HG03039 (cell line): ENCODE results near the gene BZW1.
A peak's percentile ranks its signal among the peaks of the same experiment; 100 is the strongest.

Experiments used
- ATAC-seq: cut with Tn5 transposase; IDR thresholded peaks from one replicate; pipeline ENCODE4 v1.9.1; 2021; ENCODE audit warnings: mild to moderate bottlenecking, moderate library complexity; ENCODE audit not compliant: unreplicated experiment

BZW1 gene

DNA sequence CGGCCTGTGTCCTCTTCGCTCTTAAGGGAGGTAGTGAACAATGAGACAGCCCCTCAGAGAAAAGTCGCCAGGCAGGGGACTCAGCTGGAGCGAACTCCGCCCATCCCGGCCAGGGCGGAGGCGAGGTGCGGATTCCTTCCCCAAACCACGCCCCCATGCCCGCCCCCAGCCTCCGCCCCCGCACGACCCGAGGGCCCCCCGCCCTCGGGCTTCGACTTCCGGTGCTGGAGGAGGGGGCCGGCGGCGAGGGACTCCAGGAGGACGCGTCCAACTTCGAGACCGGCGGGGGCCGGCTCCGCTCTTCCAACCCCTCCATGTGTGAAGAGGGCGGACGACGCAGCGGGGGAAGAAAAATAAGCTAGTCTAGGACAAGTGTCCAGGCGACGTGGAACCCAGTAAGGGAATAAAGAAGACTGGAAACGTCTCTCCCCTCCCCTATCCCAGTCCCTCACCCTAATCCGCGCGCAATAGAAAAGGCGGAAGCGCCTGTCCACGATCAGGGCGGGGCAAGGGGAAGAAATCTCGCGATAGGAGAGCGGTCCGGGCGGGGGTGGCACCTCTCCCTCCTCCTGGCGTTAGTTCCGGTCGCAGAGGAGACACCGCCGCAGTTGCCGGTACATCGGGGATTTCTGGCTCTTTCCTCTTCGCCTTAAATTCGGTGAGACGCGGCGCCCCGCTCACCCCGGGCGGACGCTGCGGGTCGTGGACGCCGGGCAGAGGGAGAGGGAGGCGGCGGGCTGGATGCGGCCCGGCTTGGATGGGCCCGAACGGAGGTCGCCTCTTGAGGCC, at the start of gene BZW1:
Gene BZW1, plus strand, starts transcription at position 578 of the 789 bp plus-strand sequence. CDS start 1,308 bp downstream, outside the sequence.
- ATAC-seq, result peak; percentile 69

DNA sequence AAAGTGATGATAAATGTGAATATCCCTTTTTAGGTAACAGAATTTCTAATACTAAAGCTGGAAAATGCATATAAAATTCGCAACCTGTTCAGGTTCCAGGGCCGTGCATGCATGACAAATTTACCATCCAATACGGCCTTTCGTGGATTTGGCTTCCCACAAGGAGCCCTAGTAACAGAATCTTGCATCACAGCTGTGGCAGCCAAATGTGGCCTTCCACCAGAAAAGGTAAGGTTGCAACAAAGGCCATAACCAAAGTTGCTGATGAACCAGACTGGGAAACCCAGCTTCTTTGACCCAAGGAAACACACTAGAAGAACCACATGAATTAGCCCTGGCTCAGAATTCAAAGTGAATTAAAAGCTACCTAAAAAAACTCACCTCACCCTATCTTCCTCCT, 49.6 kb upstream of the BZW1 start:
- ATAC-seq, result no peak

DNA sequence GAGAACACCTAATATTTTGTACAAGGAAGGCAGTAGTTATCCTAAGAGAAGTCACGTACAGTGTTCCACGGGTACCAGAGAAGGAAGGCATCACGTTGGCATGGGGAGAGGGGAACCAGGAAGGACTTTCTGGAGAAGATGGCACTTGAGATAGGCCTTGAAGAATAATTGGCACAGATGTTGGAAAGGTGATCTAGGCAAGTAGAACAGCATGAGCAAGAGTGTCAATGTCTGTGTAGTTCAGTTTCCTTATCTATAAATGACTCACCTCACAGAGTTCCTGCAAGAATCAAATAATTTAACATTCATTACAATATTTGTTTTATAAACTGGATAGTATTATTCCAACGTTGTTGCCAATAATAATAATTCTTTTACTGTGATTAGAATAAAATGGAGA, 48.3 kb upstream of the BZW1 start:
- ATAC-seq, result no peak

DNA sequence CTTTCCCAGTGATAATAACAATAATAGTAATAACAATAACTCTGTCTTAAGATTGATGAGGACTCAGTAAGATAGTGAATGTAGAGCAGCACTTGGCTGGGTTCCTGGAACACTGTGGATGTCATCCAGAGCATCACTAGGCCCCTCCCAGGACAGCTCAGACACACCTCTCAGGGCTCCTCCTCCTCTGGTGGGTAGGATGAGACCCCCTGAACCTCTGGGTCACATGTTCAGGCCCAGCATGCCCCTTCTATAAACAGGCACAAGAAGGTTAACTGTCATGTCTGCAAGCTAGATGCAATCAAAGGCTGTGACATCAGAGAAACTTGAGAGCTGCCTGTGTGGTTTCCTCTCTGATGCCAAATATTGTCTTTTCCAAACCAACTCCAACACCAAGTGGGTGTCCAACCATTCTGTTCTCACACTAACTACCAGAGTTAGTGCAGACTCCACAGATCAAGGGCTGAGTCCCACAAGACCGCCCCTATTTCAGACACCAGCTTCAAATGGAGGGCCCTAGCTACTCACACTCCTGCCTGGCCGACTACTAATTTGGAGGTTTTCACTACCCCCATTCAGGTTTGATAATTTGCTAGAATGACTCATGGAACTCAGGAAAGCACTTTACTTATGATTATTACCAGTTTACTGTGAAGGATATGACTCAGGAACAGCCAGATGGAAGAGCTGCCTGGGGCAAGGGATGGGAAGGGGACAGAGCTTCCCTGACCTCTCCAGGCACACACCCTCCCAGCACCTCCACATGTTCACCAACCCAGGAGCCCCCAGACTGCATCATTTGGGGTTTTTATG, 46.4 kb upstream of the BZW1 start:
- ATAC-seq, result no peak

DNA sequence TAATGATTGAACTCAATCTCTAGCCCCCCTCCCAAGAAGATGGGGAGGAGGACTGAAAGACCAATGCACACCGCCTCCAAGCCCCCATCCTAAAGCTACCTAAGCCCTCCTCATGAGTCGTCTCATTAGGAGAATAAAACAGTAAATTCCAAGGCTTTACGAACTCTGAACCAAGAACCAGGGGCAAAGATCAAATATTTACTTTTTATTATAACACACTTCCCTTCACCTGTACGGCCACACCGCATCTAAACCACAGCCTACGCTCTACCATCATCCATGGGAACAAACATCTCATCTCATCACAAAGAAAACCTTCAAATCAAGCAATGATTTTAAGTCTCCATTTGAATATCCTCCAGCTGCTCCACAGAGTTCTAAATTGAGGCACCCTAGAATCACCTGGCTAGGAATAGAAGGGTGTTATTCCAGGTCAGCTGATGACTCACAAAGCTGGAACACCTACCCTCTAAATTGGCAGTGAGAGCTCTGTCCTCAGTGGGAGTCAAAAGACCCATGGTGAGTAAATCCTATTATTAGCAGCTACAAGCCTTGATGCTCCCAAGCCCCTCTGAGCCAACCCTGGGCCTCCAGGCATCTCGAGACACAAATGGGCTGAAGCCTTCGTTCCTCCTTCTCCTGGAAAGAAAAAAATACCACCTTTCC, 45.6 kb upstream of the BZW1 start:
- no peak for ATAC-seq

DNA sequence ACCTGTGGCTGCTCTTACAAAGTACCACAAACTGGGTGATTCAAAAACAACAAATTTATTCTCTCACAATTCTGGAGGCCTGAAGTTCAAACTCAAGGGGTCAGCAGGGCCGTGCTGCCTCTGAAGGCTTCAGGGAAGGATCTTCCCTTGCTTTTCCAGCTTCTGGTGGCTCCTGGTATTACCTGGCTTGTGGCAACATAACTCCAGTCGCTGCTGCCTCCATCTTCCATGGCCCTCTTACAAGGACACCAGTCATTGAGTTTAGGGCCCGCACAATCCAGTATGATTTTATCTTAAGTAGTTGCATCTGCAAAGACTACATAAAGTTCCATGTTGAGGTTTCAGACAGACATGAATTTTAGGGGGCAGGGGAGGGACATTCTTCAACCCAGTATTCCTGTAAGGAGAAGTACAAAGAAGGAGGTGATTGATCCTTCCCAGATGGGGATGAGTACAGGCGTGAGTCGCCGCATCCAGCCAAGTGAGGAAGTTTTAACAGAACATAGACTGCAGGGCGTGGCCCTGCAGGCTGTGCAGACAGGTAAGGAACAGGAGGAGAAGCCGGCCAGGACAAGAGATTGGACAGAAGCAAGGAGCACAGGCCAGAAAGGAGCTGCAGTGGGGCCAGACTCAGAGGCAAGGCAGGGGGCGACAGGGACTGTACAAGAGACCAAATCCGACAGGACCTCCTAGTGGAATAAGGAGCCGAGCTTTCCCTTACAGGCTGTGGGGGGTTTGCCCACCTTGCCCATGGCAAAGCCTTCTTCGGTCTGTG, 44.4 kb upstream of the BZW1 start:
- ATAC-seq, result no peak

DNA sequence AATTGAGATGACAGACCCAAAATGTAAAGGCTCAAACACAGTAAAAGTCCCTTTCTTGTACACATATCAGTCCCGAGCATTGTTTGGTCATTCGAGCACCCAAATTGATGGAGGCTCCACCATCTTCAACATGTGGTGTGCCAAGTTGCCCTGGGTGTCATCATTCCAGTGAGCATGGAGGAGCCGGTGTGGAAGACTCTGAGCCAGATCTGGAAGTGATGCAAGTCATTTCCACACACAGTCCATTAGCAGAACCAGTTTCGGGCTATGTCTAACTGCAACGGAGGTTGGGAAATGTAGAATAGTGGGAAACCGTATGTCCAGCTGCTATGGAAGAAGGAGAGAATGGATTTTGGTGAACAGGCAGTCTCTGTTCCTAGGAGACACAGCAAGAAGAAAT, 40.9 kb upstream of the BZW1 start:
- ATAC-seq, result no peak

DNA sequence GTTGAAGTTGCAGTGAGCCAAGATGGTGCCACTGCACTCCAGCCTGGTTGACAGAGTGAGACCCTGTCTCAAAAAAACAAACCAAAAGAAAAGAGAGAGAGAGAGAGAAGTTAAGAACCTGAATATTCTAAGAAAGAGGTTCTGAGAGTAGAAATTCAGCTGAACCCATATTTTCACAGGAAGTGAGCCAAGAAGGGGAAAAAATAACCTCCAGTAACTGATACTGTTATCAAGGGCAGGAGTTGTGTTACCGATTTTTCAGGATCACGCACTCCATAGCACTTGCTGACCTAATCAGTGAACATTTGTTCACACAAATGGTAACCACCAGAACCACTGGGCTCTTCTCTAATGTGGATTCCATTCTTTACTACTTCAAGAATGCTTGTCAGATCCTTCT, 39.1 kb upstream of the BZW1 start:
- ATAC-seq, result no peak

DNA sequence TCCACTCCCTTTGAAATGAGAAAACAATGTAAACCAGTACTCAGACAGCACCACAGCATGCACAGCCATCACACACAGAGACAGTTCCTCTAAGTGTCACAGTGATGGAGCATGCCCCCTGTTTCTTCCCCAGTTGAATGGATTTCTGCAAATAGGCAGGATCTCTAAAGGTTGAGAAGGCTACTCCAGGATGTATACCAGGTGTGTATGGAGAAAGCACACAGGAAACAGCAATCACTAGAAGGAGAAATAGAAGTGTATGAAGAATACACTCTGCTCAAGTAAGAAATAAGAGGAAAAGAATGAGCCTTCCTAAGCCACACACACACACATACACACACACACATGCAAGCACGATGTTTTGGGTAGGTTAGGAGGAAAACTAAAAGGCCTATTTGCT, 38.6 kb upstream of the BZW1 start:
- no peak for ATAC-seq

DNA sequence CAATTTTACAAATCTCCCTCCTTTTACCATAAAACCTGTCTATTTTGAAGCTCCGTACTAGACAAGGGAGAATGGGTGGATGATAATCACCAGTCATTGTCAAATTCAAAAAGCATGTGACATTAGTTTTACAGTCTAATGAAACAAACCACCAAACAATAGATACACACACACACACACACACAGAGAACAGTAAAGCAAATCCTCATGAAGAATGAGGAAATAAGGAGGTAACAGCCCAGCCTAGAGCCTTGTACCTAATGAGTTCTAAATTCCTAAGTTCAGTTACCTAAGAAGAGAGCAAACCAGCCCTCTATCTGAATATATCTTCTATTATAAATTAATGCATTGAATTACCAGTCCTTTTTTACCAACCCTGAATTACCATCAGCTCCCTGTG, 36.8 kb upstream of the BZW1 start:
- ATAC-seq, result no peak

DNA sequence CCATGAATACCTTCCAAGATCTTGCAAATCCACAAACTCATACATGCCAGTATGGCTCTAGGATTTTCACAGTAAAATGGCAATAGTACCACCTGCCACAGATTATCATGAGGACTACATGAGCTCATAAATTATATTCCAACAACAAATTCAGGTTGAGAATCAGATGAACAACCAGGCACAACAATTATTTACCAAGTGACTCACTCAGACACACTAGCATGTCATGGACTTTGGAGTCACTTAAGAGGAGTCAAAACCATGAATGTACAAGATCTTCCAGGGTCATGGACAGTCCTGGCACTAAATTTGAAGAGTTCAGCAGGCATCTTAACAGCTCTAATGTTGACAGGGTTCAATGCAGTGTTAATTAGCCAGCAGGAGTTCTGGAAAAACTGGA, 34.4 kb upstream of the BZW1 start:
- ATAC-seq, result no peak

DNA sequence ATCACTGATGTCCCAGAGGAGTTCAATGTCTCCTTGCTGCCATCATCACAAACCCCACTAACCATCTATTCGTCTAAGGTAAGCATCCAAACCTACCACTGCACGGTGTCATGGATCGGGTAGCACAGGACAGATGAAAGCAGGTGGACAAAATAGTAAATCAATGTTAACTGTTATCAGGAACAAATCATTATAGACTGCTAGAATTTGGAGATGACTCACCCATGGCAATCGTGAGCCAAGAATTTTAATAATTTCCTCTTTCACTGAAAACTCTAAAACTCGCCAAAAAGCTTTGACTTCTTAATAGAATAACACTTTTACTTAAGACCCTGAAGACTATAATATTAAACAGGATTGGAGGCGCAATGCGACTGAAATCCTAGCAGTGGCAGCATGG, 33.7 kb upstream of the BZW1 start:
- ATAC-seq, result no peak

DNA sequence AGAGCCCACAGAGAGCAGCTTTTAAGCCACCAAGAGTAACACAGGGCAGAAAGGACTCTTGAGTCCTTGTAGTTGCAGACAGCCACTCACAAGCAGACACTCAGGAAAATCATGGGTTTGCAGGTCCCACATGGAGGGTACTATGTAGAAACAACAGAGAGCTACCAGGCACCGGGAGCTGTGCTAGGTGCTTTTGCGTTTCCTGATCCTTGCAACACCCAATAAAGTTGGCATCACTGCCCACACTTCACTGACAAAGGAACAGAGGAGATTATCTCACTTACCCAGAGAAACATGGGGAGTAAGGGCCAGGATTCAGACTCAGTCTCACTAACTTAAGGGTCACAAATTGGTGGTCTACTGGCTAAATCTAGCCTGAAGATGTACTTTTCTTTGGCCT, 32.5 kb upstream of the BZW1 start:
- ATAC-seq, result no peak

DNA sequence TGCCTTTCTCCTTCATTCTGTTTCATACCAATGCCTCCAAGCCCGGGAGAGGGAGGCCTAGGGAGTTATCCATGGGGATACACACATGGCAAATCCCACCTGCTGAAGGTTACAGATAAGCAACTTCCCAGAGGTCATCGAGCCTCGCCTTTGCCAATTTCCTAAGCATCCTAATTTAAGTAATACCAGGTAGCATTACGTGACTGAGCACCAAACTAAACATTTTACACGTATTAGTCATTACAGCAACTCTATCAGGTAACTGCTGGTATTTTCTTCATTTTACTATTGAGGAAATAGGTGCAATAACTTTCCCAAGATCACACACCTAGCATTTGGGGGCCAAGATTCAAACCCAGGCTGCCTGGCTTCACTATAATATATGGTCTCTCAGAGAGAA, 30.1 kb upstream of the BZW1 start:
- no peak for ATAC-seq

DNA sequence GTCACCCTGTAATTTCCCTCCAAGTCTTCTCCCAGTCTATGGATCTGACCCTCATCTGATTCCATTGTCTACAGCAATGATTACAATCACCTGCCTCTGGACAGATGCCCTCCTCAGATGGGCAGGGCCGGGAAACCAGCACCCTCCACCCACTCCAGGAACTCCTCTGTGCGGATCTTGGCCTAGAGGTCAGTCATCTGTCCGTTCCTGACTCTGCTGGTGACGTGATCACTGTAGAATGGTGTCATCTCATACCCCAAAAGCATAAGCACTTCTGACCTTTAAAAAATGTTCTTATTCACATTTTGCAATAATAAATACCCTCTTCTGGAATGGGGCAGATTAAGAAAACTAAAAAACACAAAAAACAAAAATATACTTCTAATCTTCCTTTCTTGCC, 29.5 kb upstream of the BZW1 start:
- no peak for ATAC-seq

DNA sequence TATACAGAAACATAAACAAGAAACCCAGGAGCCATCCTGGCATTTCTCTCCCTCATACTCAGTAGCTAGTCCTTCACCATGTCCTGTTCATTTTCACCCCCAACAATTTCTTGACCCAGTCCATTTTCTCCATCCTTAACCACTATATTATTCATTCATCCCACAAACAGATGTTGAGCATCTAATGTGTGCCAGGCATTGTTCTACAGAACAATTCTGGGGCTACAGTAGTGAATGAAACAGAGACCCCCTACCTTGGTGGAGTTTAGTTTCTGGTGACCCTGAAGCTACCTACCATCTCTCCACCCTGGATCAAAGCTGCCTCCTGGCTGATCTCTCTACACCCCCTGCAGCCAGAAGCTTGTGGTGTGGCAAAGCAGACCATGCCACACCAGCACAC, 27.5 kb upstream of the BZW1 start:
- ATAC-seq, result no peak

DNA sequence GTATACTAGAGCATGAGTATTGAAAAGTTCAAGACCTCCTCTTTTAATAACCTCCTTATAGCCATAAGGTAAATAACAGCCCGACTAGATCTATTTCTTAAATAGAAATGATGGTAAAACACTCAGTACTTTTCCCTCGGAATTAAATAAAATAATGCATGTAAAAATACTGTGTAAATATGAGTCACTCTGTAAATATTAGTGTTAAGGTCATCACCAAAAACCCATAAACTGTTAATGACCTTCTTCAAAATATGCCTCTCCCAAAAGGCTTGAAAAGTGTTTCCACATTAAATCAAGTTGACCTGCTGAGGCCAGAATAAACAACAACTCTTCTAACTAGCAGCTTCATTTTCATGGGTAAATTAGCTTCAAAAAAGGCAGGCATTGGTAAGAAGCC, 25.3 kb upstream of the BZW1 start:
- no peak for ATAC-seq

DNA sequence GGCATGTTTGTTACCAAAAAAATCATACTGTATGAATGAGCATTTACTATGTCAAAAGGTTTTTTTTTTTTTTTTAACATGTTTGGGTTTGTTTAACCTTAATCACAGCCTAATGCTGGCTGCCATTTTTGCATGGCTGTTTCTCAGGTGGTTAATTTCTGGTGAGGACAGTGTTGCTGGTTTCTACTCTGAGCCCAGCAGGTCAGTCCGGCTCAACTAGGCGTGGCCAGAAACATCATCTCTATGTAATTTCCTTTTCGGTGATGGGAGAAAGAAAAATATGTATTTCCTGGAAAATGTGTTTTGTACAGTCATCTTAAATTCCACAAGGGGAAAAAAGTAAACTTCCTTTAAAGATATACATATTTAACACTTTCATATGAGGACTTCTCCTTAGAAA, 24.9 kb upstream of the BZW1 start:
- no peak for ATAC-seq

DNA sequence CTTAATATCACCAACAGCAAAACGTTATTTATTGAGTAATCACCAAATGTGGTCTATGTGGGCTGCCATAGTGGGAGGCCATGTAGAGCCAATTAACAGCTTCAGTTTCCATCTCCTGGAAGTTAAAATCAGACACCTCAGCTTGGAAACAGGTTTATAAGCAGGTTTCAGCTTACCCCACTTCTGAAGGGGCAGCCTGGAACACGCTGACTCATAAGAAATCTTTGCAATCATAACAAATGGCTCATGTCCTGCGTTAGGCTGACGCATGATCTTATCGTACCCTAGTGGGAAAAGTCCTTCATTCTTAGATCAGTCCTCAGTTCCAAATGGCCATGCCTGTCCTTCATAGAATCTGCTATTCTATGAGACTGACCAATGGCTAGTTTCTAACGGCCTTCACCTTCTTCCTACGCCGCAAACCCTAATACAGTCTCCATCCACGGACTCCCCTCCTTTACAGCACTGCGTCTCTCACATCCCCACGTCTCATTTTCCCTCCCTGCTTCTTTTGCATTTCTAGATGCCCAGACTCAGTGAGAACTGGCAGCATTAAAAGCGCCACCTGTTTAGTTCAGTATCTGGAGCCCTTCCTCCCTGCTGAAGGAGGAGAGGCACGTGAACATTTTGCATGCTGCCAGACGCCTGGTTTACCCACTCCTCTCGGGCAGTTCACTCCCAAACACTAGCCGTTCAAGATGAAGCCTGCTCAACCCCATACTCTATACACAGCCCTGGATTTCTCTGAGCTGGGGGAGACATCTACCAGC, 24.2 kb upstream of the BZW1 start:
- ATAC-seq, result no peak

DNA sequence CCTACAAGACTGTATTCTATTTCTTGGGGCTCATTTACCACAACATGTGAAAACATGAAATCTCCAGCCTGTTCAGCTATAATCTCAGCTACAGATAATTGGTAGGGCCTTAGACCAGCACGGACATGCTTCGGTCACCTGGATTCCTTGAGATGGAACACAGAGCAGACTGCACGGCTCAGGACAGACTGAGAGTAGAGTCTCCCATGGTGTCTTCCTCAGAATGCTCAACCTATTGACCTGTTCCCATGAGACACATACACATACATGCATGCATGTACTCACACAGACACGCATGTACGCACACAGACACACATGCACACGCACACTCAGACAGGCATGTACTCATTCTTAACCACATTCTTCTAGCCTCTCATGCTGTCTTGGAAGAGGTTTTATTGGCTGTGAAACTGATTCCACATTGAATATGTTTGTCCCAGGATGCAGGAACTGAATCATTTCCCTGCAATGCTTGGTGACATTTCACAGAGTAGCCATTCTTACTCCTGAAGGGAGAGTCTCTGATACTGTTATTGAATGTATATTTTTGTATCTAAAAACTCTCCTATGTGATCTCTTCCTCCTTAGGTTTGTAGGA, 23.5 kb upstream of the BZW1 start:
- no peak for ATAC-seq
